AML-193 (cell line): ENCODE results near the gene COLQ.

Source experiments
- DNase-seq, 2 experiments: peaks; one replicate each; lab custom pipeline; 2025; lab: John Stamatoyannopoulos, UW

Gene COLQ

DNA sequence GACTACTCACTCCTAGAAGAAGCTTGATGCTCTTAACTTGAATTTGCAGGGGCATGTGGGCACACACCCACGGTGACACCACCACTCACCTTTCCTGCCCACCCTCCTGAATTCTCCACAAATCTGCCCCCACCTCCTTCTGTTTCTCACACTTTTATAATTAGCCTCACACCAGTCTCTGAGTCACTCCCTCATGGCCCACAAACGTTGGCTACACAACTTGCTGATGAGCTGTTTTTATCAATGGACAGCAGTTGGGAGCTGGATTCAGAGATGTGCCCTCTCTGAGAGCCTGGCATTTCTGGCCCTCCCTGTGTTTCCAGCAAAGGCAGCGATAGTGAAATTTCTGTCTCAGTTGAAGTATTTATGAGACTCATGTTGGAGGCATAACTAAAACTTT lies 1.3 kb downstream of the COLQ start:
- no peak for DNase-seq

DNA sequence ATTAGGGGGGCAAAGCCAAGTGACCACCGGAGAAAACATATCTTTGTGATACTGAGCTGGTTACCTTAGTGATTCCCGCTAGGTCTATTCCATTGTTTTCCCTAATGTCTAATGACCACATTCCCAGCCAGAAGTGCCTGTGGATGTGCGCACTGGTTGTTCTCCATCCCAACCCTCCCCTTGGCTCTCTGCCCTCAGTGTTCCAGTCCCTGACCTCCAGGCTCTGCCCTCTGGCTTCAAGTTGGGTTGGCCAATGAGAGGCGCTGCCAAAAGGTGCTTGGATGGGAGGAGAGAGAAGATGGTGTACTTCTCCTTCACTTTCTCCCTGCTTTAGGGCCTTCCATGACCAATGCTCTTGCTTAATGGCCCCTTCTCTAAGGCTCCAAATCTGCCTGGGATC lies 2.4 kb downstream of the COLQ start:
- DNase-seq: no peak

DNA sequence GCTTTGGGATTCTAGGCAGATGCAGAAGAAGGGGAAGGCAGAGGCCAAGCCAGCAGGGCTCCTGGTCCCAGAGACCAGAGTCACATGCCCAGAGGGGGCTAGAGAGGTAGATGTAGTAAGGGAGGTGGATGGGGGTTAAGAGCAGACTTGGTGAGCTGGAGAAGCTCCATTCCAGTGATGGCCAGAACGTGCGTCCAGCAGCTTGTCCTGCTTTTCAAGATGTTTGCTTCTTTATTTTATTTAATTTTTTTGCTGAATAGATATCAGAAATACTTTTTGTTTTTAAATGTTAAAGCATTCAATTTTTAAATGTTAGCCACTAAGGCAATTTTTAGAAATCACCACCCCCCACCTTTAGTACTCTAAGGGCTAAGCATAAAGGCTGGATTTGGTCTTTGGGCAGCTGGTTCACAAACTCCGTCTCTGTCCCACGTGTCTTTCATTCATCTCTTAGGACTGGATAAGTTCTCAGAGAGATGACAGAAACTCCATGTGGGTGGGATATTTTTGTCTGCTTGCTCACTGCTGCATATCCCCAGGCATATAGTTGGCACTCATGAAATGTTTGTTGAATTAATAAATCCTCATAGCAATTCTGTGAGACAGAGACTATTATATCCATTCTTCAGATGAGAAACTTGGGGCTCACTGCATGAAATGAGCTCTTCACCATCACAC lies 6.7 kb downstream of the COLQ start:
- DNase-seq: no peak

DNA sequence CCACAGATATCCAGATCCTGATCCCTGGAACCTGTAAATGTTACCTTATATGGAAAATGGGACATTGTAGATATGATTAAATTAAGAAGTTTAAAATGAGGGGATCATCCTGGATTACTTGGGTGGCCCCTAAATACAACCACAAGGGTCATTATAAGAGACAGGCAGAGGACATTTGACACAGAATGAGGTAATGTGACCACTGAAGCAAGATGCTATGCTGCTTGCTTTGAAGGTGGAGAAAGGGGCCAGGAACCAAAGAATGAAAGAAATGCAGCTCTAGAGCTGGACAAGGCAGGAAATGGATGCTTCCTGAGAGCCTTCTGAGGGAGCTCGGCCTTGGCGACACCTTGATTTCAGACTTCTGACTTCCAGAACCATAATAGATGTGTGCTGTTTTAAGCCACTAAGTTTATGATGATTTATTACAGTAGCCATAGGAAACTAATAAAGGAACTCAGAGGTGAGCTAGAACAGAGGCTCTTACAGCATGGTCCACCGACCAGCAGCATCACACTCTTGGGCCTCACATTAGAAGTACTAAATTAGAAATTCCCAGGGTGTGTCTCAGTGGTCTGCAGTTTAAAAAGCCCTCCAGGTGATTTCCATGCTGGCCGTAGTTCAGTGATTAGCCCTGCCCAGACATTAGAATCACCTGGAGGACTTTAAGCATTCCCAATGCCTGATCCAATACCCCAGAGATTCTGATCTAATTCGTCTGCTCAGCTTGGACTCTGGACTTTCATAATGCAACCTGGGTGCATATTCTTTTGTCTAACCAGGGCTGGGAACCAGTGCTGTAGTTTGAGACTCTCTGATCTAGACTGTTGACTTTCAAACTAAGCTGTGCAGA lies 7.5 kb downstream of the COLQ start:
- DNase-seq: no peak

DNA sequence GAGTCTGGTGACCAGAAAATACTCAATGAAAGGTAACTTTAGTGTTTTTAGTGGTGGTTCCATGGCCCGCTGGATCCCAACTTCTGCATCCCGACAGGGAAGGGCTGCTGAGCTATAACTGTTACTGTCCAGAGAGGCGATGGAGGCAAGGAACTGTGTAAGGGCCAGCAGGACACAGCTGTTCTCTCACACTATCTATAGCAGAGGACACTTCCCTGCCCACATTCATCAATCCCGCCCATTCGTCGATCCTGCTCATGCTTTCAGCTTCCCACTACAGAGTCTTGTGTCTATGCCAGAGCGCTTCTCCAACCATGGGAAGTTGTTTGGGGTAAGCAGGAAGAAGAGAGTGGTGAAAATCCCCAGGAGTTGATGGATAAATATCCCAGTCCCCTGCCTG lies 8.4 kb downstream of the COLQ start:
- no peak for DNase-seq

DNA sequence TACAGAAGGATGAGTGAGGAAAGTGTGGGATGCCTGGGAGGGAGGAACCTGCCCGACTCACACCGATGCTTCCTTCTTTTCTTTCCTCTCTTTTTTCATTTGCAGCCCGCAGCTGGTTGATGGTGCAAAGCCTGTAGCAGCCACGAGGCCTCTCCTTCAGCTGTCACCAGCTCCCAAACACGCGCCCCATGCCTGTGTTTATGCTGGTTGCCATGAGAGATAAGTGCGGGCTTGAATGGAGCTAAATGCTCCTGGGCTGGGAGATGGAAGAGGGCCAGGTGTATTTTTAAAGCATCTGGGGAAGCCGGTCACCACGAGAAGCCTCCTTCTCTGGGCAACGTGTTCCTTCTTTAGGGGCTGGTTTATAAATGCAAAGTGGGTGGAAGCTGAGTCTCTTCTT lies 9.3 kb downstream of the COLQ start:
- no peak for DNase-seq

DNA sequence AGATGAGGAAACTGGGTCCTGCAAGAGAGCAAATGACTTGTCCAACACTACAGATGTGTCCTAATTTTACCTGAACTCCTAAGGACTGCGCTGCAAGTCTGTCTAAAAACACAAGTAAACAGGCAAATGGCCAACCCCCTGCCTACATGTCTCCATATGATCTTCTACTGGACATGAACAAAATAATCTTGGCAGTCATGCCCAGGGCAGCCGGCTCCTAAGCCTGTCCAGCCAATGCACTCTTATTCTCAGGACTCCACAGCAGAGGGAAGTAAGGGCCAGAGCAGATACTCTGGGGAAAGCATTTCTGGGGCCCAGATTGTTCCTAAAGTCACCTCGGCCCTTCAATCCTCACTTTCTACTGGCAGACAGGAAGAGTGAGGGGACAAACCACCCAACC lies 10.3 kb downstream of the COLQ start:
- DNase-seq: no peak

DNA sequence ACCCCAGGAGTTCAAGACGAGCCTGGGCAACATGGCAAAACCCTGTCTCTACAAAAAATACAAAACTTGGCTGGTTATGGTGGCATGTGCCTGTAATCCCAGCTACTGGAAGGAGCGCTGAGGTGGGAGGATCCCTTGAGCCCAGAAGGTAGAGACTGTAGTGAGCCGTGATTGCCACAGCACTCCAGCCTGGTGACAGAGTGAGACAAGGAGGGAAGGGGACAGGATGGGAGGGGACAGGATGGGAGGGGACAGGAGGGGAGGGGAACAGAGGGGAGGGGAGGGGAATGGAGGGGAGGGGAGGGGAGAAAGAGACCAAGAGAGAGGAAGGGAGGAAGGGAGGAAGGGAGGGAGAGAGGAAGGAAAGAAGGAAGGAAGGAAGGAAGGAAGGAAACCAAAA lies 11.0 kb downstream of the COLQ start:
- no peak for DNase-seq

DNA sequence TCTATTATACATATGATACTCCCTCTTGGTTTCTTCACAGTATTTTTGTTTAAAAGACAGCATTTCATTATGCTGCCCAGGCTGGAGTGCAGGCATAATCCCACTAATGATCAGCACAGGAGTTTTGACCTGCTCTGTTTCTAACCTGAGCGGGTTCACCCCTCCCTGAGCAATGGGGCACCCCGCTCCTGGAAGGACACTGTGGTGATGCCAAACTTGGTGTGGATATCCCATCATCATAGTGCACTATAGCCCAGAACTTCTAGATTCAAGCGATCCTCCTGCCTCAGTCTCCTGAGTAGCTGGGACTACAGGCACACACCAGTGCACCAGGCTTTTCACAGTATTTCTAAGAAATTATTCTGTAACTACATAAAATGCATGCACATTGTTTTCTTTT lies 14.9 kb downstream of the COLQ start:
- DNase-seq: no peak

DNA sequence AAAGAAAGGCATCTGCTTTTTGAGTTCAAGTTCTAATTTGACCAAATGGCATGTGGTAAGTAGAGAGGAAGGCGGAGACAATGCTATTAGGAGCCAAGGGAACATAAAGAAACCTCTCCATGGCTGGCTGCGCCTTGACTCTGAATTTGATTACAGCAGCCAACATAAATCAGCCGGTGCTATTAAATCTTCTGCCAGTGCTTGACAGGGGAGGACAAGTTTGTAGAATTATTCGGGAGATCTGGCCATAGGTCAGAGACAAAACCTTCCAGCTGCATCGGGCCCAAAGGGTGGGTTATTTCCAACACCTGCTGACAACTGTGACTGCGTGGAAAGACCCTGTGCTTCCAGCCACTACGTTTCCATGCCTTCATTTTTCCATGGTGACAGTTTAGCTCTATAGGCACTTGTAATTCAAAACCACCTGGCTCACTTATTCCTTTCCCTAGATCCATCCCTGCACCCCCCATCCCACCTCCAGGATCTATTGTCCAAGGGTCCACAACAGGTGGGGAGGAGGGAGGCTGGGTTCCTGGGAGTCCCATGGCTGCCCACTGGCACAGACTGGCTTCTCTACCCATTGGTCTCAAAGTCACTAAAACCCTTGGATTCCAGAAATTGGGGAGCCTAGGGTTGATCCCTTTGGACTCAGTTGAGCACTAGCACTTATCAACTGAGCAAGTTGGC lies 15.9 kb downstream of the COLQ start:
- DNase-seq: no peak

DNA sequence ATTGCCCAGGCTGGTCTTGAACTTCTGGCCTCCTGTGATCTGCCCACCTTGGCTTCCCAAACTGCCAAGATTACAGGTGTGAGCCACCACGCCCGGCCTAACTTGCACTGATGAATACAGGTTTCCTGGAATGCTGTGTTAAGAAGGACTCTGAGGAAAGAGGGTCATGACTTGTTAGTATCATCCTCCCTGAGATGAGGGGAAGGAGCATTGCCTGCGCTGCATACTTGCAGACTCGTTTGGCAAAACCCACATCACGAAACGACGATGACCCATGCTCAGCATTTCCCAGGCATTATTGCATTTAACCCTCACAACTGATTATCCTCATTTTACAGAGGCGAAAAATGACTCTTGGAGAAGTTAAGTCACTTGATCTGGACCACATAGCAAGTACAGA lies 18.9 kb downstream of the COLQ start:
- no peak for DNase-seq

DNA sequence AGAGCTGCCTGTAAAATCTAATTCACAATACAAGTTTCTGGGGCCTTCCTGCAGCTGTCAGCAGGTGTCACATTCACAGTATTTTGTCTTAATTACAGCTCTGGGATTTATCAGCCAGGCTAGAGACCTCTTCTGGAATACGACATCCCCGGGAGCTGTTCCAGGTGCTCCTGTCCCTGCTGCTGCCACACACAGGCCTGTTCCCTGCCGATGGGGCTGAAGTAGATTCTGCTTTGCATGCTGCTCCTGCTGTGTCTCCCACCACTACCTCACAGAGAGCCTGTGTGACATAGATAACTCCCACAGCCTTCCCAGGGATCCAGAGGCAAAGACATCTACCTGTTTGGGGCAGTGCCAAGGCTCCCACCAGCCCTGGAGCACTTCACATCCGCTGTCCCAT lies 20.4 kb downstream of the COLQ start:
- DNase-seq: no peak

DNA sequence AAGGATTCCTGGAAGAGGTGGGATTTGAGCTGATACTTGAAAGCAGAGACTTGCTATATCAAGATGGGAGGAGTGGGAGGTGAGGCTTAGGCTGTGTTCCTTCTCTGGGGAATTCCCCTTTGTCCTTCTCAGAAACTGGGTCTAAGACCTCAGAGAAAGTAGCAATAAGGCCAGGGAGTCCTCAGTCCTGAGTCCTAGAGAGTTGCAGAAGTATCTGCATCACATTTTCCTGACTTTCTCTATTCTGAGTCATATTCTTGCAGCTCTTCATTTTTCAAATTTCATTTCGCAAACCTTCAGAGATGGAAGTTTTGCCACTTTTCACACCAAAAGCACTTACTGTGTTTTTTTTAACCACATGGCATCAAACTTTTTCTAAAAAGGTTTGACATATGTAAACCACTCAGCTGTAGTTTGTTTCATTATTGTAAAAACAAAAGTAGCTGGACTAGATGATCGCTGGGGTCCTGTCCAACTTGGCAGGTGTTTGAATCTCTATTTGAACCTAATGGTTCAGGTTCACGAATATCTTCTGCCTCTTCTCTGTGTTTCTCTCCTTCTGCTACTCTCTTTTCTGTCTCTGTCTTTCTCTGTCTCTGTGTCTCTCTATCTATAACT lies 21.3 kb downstream of the COLQ start:
- DNase-seq: no peak

DNA sequence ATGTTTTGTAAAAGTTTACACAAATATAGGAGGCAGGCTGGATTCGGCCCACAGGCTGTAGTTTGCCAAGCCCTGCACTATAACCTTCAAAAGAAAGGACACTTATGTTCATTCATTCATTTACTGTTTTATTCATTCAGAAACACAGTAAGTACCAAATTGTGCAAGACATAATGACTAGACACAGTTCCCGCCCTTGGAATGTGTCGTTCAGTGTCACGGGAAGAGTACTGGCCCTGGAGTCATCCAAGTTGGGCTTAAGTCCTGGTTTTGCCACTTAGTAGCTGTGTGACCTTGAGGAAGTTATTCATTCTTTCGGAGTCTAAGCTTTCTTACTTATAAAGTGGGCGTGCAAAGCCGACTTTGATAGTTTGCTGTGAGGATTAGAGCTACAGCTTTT lies 22.0 kb downstream of the COLQ start:
- no peak for DNase-seq

DNA sequence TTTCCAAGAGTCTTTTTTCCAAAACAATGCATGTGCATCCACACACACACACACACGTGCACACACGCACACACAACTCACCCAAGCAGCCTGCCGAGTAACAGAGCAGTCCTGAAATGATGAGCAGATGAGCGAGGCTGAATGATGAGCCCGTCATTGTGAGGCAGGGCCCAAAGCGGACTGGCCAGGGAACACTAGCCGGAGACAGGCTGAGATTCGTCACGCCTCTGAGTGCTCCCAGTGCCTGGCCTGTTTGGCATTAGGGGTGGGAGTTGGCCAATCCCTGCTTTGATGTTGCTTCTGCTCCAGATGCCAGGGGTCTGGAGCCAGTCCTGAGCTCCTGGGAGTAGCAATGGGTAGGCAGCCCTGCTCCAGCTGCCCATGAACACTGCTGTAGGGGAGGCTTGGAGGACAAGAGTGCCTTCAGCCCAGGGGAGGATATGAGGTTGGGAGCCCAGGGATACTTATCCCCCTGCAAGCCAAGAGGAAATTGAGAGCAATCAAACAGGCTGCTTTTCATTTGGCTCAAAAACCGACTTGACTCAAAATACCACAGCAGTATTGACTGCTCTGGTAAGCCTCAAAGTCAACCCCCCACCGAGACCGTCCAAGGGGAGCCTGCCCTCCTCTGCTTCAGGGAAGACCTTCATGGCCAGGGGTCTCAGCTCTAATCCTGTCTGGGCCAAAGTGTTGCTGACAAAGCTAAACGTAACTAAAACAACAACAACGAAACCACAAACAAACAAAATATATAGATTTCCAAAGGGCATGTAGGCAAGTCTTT lies 22.9 kb downstream of the COLQ start:
- no peak for DNase-seq

DNA sequence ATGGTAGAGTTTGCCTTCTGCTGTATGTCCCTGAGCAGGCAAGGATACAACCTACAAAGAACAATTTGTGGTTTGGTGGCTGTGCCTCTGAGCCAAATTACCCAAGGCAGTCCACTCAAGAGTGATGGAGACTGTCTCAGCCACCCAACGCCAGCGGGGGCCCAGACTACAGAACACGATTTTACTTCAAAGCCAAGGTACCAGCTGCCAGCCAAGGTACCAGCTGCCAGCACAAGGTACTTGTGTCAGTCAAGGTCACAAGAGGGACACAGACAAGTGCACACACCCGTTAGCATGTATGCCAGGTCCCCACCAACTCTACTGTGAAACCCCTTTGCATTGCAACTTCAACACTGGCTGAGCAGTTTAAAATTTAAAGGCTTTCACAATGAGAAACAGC lies 23.5 kb downstream of the COLQ start:
- DNase-seq: no peak

DNA sequence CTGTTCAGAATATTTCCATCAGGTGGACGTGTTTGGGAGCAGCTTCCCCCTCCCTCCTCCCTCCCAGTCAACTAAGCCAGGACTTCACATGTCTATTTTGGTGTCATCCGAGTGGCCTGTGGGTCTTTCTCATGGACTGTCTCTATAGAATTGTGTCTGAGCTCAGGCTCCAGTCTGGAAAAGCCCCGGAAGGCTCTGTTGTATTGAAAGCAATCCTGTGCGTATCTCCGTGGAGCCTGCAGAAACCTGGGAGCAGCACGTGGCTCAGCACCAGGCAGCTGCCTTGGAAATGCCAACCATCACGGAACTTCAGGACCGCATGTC lies 25.2 kb downstream of the COLQ start:
- DNase-seq: no peak

DNA sequence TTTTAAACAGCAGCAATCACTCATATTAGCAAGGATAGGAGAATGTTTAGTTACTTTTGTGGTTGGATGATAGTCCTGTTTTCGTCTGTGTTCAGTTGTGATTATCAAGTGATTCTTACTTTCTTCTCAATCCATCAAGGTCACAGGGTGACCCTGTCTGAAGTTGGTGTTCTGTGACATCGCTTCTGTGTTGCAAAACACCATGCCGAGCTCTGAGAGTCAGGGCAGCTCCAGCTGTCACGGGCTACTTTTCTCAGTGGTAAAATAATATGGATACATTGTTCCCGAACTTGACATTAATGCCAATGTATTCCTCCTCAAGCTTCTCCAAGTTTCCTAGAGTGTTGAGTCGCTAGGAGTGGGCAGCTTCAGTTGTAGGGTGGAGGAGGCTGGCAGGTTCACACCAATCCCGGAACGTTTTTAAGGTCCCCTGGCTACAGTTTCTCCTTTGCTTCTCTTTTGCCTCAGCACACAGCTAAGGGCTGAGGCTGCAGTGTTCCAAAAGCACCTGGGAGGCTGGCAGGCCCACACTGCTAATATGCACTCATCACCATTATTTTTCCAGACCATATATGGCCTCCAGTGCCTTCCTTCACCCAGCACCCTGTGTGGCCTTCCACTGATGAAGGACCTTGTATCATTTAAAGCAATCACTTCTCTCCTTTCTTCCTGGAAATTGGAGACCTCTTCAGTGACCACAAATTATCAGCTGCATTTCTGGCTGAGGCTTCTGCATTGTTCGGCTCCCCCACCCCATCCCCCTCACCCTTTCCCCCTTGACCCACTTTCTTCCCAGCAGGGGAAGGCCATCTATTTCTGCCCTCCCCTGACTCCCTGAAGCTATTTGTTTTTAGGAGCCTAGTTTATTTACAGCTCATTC lies 25.8 kb downstream of the COLQ start:
- no peak for DNase-seq

DNA sequence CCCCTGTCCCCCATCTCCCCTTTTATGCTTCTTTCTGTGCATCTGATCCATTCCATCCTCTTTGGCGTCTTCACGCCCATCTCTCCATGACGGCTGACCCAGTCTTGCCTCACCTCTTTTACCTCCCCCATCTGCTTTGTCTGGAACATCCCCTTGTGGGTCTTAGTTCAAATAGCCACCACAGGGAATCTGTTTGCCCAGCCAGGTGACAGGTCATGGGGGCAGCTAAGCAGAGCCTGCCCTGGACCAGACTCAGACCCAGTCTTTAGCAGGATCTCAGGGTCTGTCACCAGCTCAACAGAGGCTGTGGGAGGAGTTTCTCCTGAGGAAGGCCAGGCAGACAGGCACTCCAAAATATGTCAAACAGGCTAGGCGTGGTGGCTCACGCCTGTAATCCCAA lies 28.1 kb downstream of the COLQ start:
- DNase-seq: no peak

DNA sequence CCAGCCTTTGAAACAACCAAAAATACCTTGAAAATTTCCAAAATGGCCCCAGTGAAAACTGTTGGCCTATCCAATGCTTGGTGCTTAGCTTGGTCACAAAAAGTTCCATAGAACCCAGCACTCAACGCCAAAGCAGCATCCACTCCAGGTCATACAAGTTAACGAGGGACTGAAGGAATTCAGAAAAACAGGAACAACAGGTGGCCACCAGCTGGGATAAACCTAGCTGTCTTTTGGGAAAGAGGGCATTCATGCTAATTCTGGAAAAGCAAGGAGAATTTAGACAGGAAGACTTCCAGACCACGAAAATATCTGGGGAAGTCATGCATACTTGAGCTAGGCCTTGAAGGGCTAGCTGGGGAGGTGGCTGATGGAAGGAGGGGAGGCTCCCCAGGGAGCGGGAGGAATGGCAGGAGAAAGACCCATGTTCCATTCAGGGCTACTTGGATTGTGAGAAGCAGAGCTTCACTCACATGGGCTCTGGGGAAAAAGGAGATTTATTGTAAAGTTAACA lies 28.6 kb downstream of the COLQ start:
- no peak for DNase-seq

DNA sequence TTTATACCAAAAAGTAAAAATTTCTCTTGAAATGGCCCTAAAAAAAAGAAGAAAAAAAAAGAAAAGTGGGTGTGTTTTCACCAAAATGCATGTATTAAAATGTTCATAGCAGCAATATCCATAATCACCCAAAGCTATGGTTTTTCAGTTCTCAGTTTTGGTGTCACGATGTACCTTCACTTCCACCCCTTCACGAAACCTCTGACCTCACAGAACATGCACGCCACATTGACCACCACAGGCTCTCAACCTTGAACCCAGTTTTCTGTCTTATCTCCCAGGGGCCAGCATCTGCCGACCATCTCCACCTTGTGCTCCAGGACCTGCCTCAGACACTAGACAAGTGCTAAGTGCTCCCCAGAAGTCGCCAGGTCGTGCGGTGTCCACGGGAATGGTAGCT lies 30.4 kb downstream of the COLQ start:
- DNase-seq: no peak
